Endometrial microvascular endothelial cells (primary cell): ENCODE results near the gene CLEC14A. TPM values are rescaled to one million over a fixed set of nuclear protein-coding genes. Genes with fewer than 3 reads are reported as not detected.

Source experiments
- in situ Hi-C: cut with HindIII; loops from 2 replicates; pipeline ENCODE4 v1.10.0; 2017; ENCODE audit warnings: low sequenced_read_pairs, low pct_unique_long_range_greater_than_20kb; ENCODE audit errors: inconsistent ontology term
- total RNA-seq: library from RNA; depleted of rRNA; stranded (reverse); fragments of >200 nt; gene quantifications from one replicate; pipeline ENCODE4 v1.2.3, GENCODE V29; 2015; ENCODE audit errors: inconsistent ontology term

Gene CLEC14A
- total RNA-seq, 1 donor from 2014 or later: 376 TPM

GRCh38 chr14:38209572-38210557 lies 46.0 kb downstream of the CLEC14A start:
- in situ Hi-C loops: no loop called here

GRCh38 chr14:38208618-38209562 lies 47.0 kb downstream of the CLEC14A start:
- in situ Hi-C loops: no loop called here

GRCh38 chr14:38207736-38208617 lies 47.9 kb downstream of the CLEC14A start, which contains the start of gene SSTR1:
Gene SSTR1 (plus strand): TSS chr14:38207904. CDS start chr14:38209390, 1,486 bp downstream.
- in situ Hi-C loops: no loop called here

- in situ Hi-C loops: no loop called here
These were observed 48.5 kb downstream of the CLEC14A start for GRCh38 chr14:38207377-38207735.

- in situ Hi-C loops: no loop called here
These were observed 49.1 kb downstream of the CLEC14A start for GRCh38 chr14:38206689-38207376.

GRCh38 chr14:38205949-38206665 lies 49.8 kb downstream of the CLEC14A start:
- in situ Hi-C loops: no loop called here

GRCh38 chr14:38205119-38205813 lies 50.6 kb downstream of the CLEC14A start:
- in situ Hi-C loops: no loop called here

- in situ Hi-C loops: no loop called here
These were observed 51.2 kb downstream of the CLEC14A start for GRCh38 chr14:38204719-38205115.

Other genes with a start within 250 kb of the CLEC14A start
- 0.28 TPM for gene SSTR1, start 48.2 kb downstream of the CLEC14A start, total RNA-seq